NCI-H187 treated with DMSO at 0.1 percent for 48 hours (cell line): ENCODE results near the gene PNMA8B.

Experiments used
- DNase-seq: peaks from one replicate; lab custom pipeline; 2025; lab: John Stamatoyannopoulos, UW

Gene PNMA8B

DNA sequence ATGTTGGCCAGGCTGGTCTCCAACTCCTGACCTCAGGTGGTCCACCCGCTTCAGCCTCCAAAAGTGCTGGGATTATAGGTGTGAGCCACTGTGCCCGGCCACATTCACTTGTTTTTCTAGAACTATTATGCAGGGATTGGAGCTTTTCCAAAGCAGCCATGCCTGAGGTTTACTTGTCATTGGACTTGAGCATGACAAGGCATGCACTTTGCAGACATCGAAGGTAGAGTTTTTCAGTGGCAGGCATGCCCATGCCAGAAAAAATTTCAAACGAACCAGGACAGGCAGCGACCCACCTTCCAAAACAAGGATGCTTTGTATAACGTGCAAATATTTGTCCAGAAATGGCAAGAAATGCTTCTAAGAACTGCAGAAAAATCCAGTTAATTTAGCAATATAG, 42.0 kb downstream of the PNMA8B start:
- no peak for DNase-seq

DNA sequence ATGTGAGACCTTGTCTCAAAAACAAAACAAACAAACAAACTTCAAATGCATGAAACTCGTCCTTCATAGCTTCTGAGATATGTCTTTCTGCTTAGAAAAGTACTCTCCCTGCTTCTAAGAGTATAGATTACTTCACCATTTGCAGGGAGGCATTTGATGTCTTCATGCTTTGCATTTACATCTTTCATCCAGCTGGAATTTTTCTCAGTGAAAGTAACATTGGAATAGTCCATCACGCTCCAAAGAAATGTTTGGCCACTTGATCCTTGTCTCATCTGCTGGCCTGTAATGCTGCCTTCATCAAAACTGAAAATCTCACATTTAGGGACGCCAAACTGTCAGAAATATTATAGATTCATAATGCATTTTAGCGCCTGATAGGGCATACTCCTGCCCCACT, 43.5 kb downstream of the PNMA8B start:
- no peak for DNase-seq

DNA sequence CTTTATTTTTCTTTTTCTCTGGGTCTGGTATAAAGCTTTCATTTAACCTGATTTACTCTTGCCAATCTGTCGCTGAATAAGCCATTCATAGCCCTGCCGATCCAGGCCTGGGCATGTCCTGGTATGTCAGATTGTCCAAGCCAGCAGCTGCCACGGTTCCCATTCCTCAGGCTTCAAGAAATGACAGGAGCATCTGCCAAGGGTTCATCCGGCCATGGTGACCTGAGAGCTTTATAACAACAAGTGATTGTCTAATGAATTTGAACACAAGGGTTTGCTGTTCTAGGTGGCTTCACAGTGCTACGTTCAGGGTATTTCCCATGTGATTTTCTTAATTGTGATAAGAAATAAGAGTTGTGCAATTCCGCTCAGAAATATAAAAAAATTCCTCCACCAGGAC, 44.3 kb downstream of the PNMA8B start:
- no peak for DNase-seq

DNA sequence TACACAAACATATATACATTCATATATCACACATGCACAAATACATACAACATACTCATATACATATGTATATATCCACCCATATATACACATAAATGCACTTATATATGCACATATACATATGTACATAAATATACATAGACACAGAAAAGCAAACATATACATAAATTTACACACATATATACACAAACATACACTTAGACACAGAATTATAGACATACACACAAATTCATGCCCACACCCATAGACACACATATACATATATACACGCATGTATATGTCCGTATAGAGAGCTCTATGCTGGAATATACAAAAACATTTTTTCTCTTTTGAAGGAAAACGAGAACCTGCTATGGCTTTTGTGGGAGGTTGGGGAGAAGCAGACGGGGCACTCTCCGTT, 44.9 kb downstream of the PNMA8B start:
- no peak for DNase-seq

DNA sequence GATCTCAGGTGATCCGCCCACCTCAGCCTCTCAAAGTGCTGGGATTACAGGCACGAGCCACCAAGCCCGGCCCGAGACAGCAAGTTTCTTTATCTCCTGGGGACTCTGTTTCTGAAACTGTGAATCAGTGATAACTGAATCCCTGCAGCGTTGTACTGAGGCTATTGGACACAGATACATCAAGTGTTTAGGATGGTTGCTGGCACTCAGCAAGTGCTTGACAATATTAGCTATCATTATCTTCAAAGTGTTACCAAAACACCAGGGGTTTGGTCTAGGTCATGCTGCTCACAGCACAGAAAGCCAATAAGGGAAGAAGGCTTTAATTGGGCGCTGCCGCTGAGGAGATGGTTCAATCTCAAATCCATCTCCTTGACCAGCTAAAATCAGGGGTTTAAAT, 46.4 kb downstream of the PNMA8B start:
- DNase-seq, result no peak

DNA sequence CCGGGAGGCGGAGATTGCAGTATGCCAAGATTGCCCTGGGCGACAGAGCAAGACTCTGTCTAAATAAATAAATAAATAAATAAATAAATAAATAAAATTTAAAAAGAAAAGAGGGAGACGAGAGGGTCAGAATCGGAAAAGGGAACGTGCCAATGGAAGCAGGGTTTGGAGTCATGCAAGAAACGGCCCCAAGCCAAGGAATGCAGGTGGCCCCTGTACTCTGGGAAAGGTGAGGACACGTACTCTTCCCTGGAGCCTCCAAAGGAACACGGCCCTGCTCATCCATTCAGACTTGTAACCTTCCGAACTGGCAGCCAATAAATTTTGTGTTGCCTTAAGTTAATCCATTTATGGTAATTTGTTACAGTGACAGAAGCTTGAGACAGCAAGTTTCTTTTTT, 47.1 kb downstream of the PNMA8B start:
- DNase-seq, result no peak

DNA sequence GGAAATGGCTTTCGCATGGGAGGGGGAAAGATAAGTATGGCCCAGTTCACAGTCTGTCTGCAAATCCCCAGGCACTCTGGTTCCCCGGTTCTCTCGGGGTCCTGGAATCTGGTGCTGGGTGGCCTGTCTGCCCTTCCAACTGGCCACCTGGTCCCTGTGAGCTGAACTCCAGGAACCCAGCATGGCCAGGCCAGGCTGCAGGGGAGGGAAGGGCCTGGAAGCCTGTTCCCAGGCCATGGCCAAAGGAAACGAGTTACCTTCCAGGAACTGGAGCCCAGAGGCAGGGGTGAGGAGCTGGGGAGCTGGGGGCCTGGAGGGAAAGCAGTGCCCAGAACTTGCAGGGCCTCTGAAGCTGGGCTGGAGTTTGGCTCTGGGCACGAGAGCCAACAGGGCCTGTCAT, 47.8 kb downstream of the PNMA8B start:
- no peak for DNase-seq

DNA sequence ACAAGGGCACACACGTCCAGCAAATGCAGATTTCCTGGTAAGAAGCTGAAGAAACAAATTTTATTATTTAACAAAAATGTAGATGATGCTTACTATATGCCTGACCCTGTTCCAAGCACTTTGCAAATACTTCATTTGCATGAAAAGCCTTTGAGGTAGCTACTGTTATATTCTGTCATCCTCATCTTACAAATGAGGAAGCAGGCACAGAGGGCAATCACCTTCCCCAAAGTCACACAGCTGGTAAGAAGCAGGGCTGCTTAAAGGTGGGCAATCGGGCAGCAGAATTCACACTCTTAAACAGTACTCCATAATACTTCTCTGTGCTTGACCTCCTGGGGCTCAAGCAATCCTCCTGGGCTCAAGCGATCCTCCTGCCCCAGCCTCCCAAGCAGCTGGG, 48.7 kb downstream of the PNMA8B start:
- no peak for DNase-seq

DNA sequence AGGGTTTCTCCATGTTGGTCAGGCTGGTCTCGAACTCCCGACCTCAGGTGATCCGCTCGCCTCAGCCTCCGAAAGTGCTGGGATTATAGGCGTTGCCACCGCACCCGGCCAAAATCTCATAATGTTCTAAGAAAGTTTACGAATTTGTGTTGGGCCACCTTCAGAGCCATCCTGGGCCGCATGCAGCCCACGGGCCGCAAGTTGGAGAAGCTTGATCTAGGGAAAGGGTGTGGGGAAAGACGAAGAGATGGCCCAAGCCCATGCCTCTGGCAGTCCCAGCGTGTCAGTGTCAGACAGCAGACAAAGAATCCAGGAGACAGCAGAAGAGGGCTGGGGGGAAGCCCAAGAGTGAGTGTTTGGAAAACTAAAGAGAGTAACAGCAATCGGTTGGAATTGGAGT, 49.6 kb downstream of the PNMA8B start:
- DNase-seq, result no peak

DNA sequence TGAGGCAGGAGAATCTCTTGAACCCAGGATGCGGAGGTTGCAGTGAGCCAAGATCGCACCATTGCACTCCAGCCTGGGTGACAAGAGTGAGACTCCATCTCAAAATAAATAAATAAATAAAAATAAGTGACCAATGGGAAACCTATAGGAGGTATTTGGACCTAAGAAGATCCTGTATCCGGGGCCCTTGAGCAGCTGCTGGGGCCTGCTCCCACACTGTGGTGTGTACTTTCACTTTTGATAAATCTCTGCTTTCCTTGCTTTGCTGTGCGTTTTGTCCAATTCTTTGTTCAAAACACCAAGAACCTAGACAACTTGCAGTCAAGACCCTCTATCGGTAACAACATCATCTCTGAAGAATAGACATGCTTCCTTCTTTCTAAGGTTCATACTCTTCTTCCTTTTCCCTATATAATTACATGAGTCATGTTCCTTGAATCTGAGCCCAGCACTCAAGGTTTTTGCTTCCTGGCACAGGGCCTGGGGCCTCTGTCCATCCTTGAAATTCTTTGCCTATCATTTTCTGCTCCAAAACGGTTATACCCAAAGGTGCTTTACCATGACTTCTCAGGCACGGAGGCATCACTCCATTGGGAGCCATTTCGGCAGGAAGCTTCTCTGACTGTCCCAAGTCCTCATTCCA, 52.7 kb downstream of the PNMA8B start:
- DNase-seq, result no peak

DNA sequence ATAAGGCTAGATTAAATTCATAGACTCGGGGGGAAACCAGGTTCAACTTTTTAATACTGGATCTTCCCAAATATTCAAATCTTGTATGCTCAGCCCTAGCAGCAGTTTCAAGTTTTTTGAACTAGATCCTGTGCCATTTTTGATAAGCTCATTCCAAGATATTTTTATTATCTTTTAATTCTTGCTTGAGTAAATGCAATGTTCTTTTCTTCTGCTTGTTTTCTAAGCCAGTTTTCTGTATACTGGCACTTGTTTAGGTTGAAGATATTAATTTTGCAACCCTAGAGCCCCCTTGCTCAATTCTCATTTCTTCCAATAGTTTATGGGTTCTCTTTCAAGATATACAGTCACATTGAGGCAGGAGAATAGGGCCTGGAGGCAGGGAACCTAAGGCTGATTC, 53.8 kb downstream of the PNMA8B start:
- DNase-seq, result no peak
